Prostate gland (tissue), 2 donors: ENCODE results near the gene CD248. TPM values are rescaled to one million over a fixed set of nuclear protein-coding genes. Genes with fewer than 3 reads are reported as not detected.
"Not testable (repeated sequence)": the region's sequence is repeated elsewhere in the genome, so short reads cannot be mapped to it uniquely, and the experiment has no call there.

Experiments
- DNase-seq: peaks from one replicate; pipeline ENCODE4 v3.0.0-alpha.2; 2019; ENCODE audit warnings: low spot score
- H3K27ac ChIP-seq, 2 donors: fragments of 200-600 bp; sonication (generic); 2 replicates each; pipeline ENCODE4 v1.5.1; 2017 to 2019
- H3K27me3 ChIP-seq: fragments of 200-600 bp; sonication (generic); replicated peaks from 2 replicates; pipeline ENCODE4 v1.5.1; 2019; ENCODE audit not compliant: insufficient read depth
- H3K36me3 ChIP-seq, 2 donors: fragments of 200-600 bp; sonication (generic); 1 replicate in 1 of 2; 2 replicates in 1 of 2; pipeline versions ENCODE4 v1.5.1 to v1.8.1; 2017 to 2019
- H3K4me1 ChIP-seq: fragments of 200-600 bp; sonication (generic); replicated peaks from 2 replicates; pipeline ENCODE4 v1.5.1; 2019
- H3K4me3 ChIP-seq, 2 donors: fragments of 200-600 bp; sonication (generic); 2 replicates each; pipeline ENCODE4 v1.5.1; 2017 to 2019
- H3K9me3 ChIP-seq: fragments of 200-600 bp; sonication (generic); 2 replicates; pipeline ENCODE4 v1.5.1; 2017
- POLR2A ChIP-seq: fragments of 450-650 bp; IDR thresholded peaks from one replicate; pipeline ENCODE4 v1.6.1; 2016; ENCODE audit warnings: antibody characterized with exemption, mild to moderate bottlenecking
- POLR2AphosphoS5 ChIP-seq: sonication (generic); formaldehyde crosslinking; IDR thresholded peaks from one replicate; pipeline ENCODE4 v1.6.1; 2017; ENCODE audit warnings: antibody characterized with exemption
- WGBS: methylation state at CpG from one replicate; pipeline ENCODE4 v1.1.5; 2018; 5-methylcytosine and 5-hydroxymethylcytosine counted together
- intact Hi-C: fragments of 100-400 bp; cut with DNase I; formaldehyde crosslinking; loops from one replicate; pipeline ENCODE4 v1.14.2; 2022
- total RNA-seq, 2 donors: library from RNA; depleted of rRNA; stranded (reverse); fragments of >200 nt; gene quantifications; one replicate each; pipeline ENCODE4 v1.1.0, GENCODE V29; 2016
- TF ChIP-seq, protein P1 (sequence below), 4 experiments: fragments of 200-600 bp in 2 of 4; fragments of 450-650 bp in 2 of 4; sonication (generic) in 2 of 4; IDR thresholded peaks; 1 replicate in 3 of 4; 2 replicates in 1 of 4; pipeline ENCODE4 v1.5.1; 2016 to 2019; ENCODE audit warnings: antibody characterized with exemption in 4 of 4, mild to moderate bottlenecking in 2 of 4, moderate library complexity in 2 of 4

CD248 gene
- total RNA-seq, 2 donors from 2014 or later: 1.9 to 7.3 TPM

DNA sequence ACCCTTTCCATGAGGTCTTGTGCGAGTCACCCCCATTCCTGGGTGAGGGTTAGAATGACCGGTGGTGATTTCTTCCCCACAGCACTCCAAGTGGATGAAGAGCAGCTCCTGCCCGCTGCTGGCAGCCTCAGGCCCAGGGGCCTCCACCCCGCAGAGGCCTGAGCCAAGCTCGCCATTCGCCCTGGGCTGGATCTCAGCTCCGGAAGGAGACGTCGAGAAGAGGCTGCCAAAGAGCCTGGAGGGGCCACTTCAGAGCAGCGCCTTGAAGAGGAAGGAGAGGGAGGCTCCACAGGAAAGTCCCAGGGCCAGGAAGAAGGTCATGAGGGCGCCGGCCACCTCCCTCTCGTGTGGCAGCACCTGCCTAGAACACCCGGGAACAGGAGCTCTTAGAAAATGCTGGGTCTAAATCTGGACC lies 46.4 kb upstream of the CD248 start:
- intact Hi-C loops: no loop called here
- H3K4me3 ChIP-seq: no peak overlapping the region
- H3K9me3 ChIP-seq: no peaks in the 10 kb centered on the region
- no peak overlapping the region for H3K27ac ChIP-seq
- DNase-seq: no peak
- no peaks in the 10 kb centered on the region for H3K27me3 ChIP-seq
- no peaks in the 10 kb centered on the region for H3K4me1 ChIP-seq
- TF ChIP-seq POLR2AphosphoS5 (no peak), POLR2A (no peak)
- TF ChIP-seq, protein P1, sequence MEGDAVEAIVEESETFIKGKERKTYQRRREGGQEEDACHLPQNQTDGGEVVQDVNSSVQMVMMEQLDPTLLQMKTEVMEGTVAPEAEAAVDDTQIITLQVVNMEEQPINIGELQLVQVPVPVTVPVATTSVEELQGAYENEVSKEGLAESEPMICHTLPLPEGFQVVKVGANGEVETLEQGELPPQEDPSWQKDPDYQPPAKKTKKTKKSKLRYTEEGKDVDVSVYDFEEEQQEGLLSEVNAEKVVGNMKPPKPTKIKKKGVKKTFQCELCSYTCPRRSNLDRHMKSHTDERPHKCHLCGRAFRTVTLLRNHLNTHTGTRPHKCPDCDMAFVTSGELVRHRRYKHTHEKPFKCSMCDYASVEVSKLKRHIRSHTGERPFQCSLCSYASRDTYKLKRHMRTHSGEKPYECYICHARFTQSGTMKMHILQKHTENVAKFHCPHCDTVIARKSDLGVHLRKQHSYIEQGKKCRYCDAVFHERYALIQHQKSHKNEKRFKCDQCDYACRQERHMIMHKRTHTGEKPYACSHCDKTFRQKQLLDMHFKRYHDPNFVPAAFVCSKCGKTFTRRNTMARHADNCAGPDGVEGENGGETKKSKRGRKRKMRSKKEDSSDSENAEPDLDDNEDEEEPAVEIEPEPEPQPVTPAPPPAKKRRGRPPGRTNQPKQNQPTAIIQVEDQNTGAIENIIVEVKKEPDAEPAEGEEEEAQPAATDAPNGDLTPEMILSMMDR (IDR thresholded peaks at IDR 0.05): no peak
- WGBS: 85% methylated on average over 14 of the region's 14 CpGs
- no peaks in the 10 kb centered on the region for H3K36me3 ChIP-seq

DNA sequence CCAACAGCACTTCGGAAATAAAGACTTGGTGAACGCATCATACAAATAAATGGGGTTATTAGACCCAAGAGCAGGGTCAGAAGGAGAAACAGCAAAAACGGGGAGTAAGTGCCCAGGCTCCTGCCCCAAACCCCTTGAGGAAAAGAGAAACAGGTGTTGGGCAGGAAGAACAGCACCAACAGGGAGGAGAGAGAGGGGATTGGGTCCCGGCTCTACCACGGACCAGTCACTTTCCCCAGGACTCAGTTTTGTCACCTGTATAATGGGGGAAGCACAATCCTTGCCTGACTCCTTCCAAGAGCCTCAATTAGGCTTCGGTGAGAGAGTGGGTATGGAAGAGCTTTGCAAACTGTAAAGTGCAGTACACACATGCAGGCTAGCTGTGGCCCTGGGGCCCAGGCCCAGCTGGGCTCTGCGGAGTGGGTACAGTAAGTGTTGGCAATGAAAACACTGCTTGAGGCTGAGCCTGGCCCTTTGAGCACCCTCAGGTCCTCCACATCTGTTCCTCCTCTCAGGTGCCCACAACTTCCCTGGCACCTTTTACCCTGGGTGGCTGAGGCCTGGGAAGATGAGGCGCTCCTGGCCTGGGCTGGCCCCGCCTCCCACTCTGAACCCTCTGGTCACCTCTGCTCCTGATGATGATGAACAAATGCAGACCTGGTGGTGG lies 45.8 kb upstream of the CD248 start:
- Histone ChIP-seq H3K27me3 (no peaks in the 10 kb centered on the region), H3K9me3 (no peaks in the 10 kb centered on the region), H3K27ac (no peak overlapping the region), H3K4me3 (no peak overlapping the region), H3K4me1 (no peaks in the 10 kb centered on the region), H3K36me3 (no peaks in the 10 kb centered on the region)
- 85% methylated on average over 9 of the region's 9 CpGs for WGBS
- DNase-seq: no peak
- no peak for TF ChIP-seq POLR2AphosphoS5
- no peak for TF ChIP-seq POLR2A
- TF ChIP-seq, protein P1 (IDR thresholded peaks at IDR 0.05): no peak
- intact Hi-C loops: no loop called here

DNA sequence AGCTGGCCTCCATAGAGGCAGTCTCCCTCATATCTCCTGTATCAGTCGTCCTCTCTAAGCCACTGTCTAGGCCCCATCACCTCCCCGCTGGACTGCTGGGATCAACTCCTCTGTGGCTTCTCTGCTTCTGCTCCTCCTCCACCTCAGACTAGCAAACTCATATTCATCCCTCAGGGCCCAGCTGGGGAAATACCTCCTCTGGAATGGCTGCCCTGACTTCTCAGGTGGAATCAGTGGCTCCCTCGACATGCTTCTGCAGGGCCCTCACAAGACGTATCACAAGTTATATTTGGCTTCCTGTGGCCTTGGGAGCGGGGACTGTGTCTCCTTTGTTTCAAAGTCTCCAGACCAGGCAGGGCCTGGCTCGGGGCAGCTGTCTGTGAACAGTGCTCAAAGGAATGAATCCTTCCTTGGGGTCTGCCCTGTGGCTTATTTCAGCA lies 44.7 kb upstream of the CD248 start:
- TF ChIP-seq POLR2AphosphoS5 (no peak), POLR2A (no peak)
- TF ChIP-seq, protein P1 (IDR thresholded peaks at IDR 0.05): no peak
- no peaks in the 10 kb centered on the region for H3K27me3 ChIP-seq
- H3K4me3 ChIP-seq: no peak overlapping the region
- no peaks in the 10 kb centered on the region for H3K9me3 ChIP-seq
- intact Hi-C loops: no loop called here
- WGBS: 77% methylated on average over 6 of the region's 6 CpGs
- H3K4me1 ChIP-seq: no peaks in the 10 kb centered on the region
- DNase-seq: no peak
- no peaks in the 10 kb centered on the region for H3K36me3 ChIP-seq
- H3K27ac ChIP-seq: no peak overlapping the region

DNA sequence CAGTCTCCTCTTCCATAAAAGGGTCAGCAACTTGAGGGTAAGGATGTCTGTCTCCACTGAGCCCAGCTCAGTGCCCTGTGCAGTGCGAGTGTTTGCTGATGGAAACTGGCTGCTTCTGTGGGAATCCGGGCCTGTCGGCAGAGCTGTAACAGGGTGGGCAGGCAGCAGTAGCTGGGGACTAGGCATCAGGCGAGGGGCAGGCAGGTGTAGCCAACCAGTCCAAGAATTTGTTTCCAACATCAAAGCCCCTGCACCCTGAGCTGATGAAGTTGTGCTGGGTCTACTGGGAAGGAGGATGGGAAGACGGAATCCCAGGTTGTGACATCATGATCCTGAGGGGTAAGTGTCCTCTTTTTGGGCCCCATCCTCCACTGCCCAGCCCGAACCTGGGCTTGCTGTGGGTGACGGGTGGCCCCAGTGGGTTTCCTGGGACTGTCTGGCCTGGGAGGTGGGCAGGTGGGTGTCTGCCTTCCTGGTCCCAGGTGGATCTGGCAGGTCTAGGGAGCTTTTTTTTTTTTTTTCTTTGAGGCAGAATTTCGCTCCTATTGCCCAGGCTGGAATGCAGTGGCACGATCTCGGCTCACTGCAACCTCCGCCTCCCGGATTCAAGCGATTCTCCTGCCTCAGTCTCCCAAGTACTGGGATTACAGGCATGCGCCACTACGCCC lies 43.7 kb upstream of the CD248 start:
- DNase-seq: no peak
- no peaks in the 10 kb centered on the region for H3K4me1 ChIP-seq
- no peaks in the 10 kb centered on the region for H3K9me3 ChIP-seq
- no peak overlapping the region for H3K4me3 ChIP-seq
- TF ChIP-seq, protein P1 (IDR thresholded peaks at IDR 0.05): no peak
- TF ChIP-seq POLR2A: no peak
- TF ChIP-seq POLR2AphosphoS5: no peak
- WGBS: 91% methylated on average over 15 of the region's 15 CpGs
- intact Hi-C loops: no loop called here
- no peaks in the 10 kb centered on the region for H3K36me3 ChIP-seq
- H3K27ac ChIP-seq: no peak overlapping the region
- H3K27me3 ChIP-seq: no peaks in the 10 kb centered on the region

DNA sequence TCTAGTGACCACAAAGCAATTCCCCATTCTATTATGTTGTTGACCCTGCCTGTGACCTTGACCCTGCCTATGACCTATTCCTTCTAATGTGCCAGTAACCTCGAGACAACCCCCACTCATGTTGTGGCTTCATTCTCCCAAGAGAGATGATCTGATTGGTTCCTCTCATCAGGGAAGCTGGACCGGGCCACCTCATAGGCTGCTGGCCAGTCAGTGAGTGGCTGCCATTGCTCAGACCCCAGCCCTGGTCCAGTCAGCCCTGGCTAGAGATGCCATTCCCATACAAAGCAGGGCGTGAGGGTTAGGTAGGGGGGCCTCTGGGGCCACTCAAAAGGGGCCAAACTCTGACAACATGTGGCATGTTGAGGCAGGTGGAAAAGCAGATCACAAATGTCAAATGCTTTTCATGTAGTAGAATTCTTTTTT lies 42.8 kb upstream of the CD248 start:
- Histone ChIP-seq H3K4me3 (no peak overlapping the region), H3K4me1 (no peaks in the 10 kb centered on the region), H3K9me3 (no peaks in the 10 kb centered on the region), H3K27ac (no peak overlapping the region), H3K27me3 (no peaks in the 10 kb centered on the region), H3K36me3 (no peaks in the 10 kb centered on the region)
- no peak for DNase-seq
- TF ChIP-seq, protein P1 (IDR thresholded peaks at IDR 0.05): no peak
- TF ChIP-seq POLR2AphosphoS5 (no peak), POLR2A (no peak)
- WGBS: 67% methylated on average over 3 of the region's 3 CpGs
- intact Hi-C loops: no loop called here

DNA sequence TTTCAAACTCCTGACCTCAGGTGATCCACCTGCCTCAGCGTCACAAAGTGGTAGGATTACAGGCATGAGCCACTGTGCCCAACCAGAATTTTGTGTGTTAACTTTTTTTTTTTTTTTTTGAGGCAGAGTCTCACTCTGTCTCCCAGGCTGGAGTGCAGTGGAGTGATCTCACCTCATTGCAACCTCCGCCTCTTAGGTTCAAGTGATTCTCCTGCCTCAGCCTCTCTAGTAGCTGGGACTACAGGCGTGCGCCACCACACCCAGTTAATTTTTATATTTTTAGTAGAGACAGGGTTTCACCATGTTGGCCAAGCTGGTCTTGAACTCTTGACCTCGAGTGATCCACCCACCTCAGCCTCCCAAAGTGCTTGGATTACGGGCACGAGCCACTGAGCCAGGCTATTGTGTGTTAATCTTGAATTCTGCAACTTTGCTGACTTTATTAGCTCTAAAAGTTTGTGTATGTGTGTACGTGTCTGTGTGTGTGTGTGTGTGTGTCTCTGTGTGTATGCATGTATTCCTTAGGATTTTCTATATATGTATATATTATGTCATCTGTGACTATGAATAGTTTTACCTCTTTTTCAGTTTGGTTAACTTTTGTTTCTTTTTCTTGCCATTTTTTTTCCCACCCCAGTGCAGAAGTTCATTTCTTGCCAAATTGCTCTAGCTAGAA lies 33.9 kb upstream of the CD248 start:
- H3K4me3 ChIP-seq, DNase-seq, H3K27me3 ChIP-seq, H3K27ac ChIP-seq, intact Hi-C loops, H3K9me3 ChIP-seq, H3K36me3 ChIP-seq: not testable (repeated sequence)
- WGBS: 92% methylated on average over 8 of the region's 8 CpGs
- peaks cover 10% of the 10 kb centered on the region for H3K4me1 ChIP-seq
